GM21619 (cell line): ENCODE data around the gene FAM131C.
"Not testable (repeated sequence)": the region's sequence is repeated elsewhere in the genome, so short reads cannot be mapped to it uniquely, and the experiment has no call there.

Experiments used
- ATAC-seq: cut with Tn5 transposase; IDR thresholded peaks from one replicate; pipeline ENCODE4 v1.9.1; 2021; ENCODE audit not compliant: unreplicated experiment

Gene FAM131C

GRCh38 chr1:16077406-16078245 lies 4.2 kb upstream of the FAM131C start:
- no peak for ATAC-seq

GRCh38 chr1:16076865-16077238 lies 3.4 kb upstream of the FAM131C start:
- ATAC-seq = no peak

GRCh38 chr1:16076031-16076864 lies 2.8 kb upstream of the FAM131C start:
- no peak for ATAC-seq

- ATAC-seq = no peak
Measured at GRCh38 chr1:16075337-16076030, 2.0 kb upstream of the FAM131C start.

- no peak for ATAC-seq
Measured at GRCh38 chr1:16074217-16074616, 766 bp upstream of the FAM131C start.

GRCh38 chr1:16072616-16073484 lies 601 bp downstream of the FAM131C start:
- no peak for ATAC-seq

- no peak for ATAC-seq
Measured at GRCh38 chr1:16072095-16072494, 1.4 kb downstream of the FAM131C start.

GRCh38 chr1:16071614-16072013 lies 1.8 kb downstream of the FAM131C start:
- no peak for ATAC-seq

- ATAC-seq = no peak
Measured at GRCh38 chr1:16070640-16071355, 2.7 kb downstream of the FAM131C start.

- ATAC-seq = no peak
Measured at GRCh38 chr1:16068356-16069270, 4.8 kb downstream of the FAM131C start.

GRCh38 chr1:16067933-16068332 lies 5.5 kb downstream of the FAM131C start:
- no peak for ATAC-seq

- ATAC-seq = no peak
Measured at GRCh38 chr1:16067127-16067768, 6.2 kb downstream of the FAM131C start.

GRCh38 chr1:16066245-16066644 lies 7.2 kb downstream of the FAM131C start:
- ATAC-seq = no peak

- ATAC-seq = no peak
Measured at GRCh38 chr1:16065269-16065576, 8.2 kb downstream of the FAM131C start.

GRCh38 chr1:16064536-16065268 lies 8.7 kb downstream of the FAM131C start:
- ATAC-seq = no peak

GRCh38 chr1:16063921-16064320 lies 9.5 kb downstream of the FAM131C start:
- ATAC-seq = no peak

GRCh38 chr1:16063226-16063829 lies 10.1 kb downstream of the FAM131C start:
- no peak for ATAC-seq

- not testable (repeated sequence) for ATAC-seq
Measured at GRCh38 chr1:16062687-16063075, 10.8 kb downstream of the FAM131C start.
